ENCODE measurements around the gene GRIP2. TPM values are rescaled to one million over a fixed set of nuclear protein-coding genes. Genes with fewer than 3 reads are reported as not detected.

The GRIP2 gene
- total RNA-seq, 1 donor from 2014 or later: 3.3 TPM

DNA sequence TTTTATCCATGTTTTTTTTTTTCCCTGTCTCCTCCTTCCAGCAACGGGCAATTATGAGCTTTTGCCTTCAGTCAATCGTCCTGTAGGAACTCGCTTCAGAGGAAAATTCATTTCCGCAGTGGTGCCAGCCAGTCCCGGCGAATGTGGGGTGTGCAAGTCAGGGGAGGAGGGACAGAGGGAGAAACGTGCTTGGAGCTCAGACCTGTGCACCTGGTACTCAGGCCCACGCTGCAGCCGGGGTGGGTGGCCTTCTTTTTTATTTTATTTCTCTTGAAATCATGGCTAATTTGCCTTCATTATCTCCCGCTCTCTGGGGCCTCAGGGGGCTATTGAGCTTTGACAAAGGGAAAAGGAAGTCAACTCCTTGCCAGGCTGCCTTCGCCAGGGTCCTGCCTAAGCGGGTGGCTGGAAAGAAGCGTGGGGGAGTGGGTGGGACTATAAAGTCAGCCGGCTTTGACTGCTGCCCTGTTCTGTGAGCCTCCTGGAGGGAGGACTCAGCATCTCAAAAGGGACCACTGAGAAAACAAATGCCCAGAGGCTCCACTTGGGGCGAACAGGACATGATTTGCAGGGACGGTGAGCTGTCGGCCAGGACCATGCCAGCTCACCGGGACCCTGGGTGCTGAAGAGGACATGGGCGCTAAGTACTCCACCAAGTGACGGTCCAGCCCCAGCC lies 5.5 kb downstream of the GRIP2 start:
- no peak for TF ChIP-seq EZH2 (IDR thresholded peaks at IDR 0.05; ENCODE audit: insufficient read depth, low read length)
- no peak for TF ChIP-seq CTCF (IDR thresholded peaks at IDR 0.05; ENCODE audit: insufficient read depth, low read depth, low read length)
- Histone ChIP-seq H3K4me3 (ENCODE audit: insufficient read depth, low read depth, low read length) (no peak overlapping the region), H3K9ac (ENCODE audit: low read length) (no peak overlapping the region), H3K79me2 (ENCODE audit: insufficient read depth, low read length) (no peaks in the 10 kb centered on the region), H3K36me3 (ENCODE audit: insufficient read depth, low read length) (no peaks in the 10 kb centered on the region), H3K27ac (ENCODE audit: low read depth, low read length) (no peak overlapping the region), H4K20me1 (ENCODE audit: insufficient read depth, low read length) (no peaks in the 10 kb centered on the region), H3K4me2 (ENCODE audit: low read length) (no peak overlapping the region), H3K27me3 (ENCODE audit: insufficient read depth, low read length) (peaks cover 19% of the 10 kb centered on the region), H3K9me3 (ENCODE audit: insufficient read depth, low read depth, low read length) (no peaks in the 10 kb centered on the region), H2AFZ (ENCODE audit: low read depth, low read length) (no peak overlapping the region), H3K4me1 (ENCODE audit: insufficient read depth, low read length) (no peaks in the 10 kb centered on the region)
- Mint-ChIP-seq H3K9me3 (ENCODE audit: unreplicated experiment) (peaks cover 4% of the 10 kb centered on the region), H3K27me3 (ENCODE audit: low read depth, unreplicated experiment) (peaks cover 36% of the 10 kb centered on the region), H3K4me1 (ENCODE audit: low read depth, unreplicated experiment) (no peaks in the 10 kb centered on the region), H3K36me3 (ENCODE audit: low read depth, unreplicated experiment) (no peaks in the 10 kb centered on the region), H3K27ac (ENCODE audit: unreplicated experiment) (no peak overlapping the region), H3K4me3 (ENCODE audit: unreplicated experiment) (no peak overlapping the region)
- FAIRE-seq (no peak), DNase-seq (ENCODE audit: low read depth) (no peak)

GRCh38 chr3:14533457-14533958 lies 6.6 kb downstream of the GRIP2 start:
- TF ChIP-seq CTCF (IDR thresholded peaks at IDR 0.05; ENCODE audit: insufficient read depth, low read depth, low read length) (no peak), EZH2 (IDR thresholded peaks at IDR 0.05; ENCODE audit: insufficient read depth, low read length) (no peak)
- Histone ChIP-seq H3K79me2 (ENCODE audit: insufficient read depth, low read length) (no peaks in the 10 kb centered on the region), H3K4me3 (ENCODE audit: insufficient read depth, low read depth, low read length) (no peak overlapping the region), H3K9me3 (ENCODE audit: insufficient read depth, low read depth, low read length) (no peaks in the 10 kb centered on the region), H2AFZ (ENCODE audit: low read depth, low read length) (no peak overlapping the region), H3K4me2 (ENCODE audit: low read length) (no peak overlapping the region), H3K36me3 (ENCODE audit: insufficient read depth, low read length) (no peaks in the 10 kb centered on the region), H3K27ac (ENCODE audit: low read depth, low read length) (no peak overlapping the region), H3K27me3 (ENCODE audit: insufficient read depth, low read length) (peaks cover 19% of the 10 kb centered on the region), H4K20me1 (ENCODE audit: insufficient read depth, low read length) (no peaks in the 10 kb centered on the region), H3K9ac (ENCODE audit: low read length) (no peak overlapping the region), H3K4me1 (ENCODE audit: insufficient read depth, low read length) (no peaks in the 10 kb centered on the region)
- H3K4me3 Mint-ChIP-seq (ENCODE audit: unreplicated experiment): no peak overlapping the region
- H3K4me1 Mint-ChIP-seq (ENCODE audit: low read depth, unreplicated experiment): no peaks in the 10 kb centered on the region
- FAIRE-seq (no peak), DNase-seq (ENCODE audit: low read depth) (no peak)
- H3K36me3 Mint-ChIP-seq (ENCODE audit: low read depth, unreplicated experiment): no peaks in the 10 kb centered on the region
- H3K9me3 Mint-ChIP-seq (ENCODE audit: unreplicated experiment): peaks cover 4% of the 10 kb centered on the region
- no peak overlapping the region for H3K27ac Mint-ChIP-seq (ENCODE audit: unreplicated experiment)
- H3K27me3 Mint-ChIP-seq (ENCODE audit: low read depth, unreplicated experiment): peaks cover 32% of the 10 kb centered on the region

Data from astrocyte (in vitro differentiated cells and primary cell).